T-helper 17 cell (primary cell): ENCODE measurements around the gene MDP1. TPM values are rescaled to one million over a fixed set of nuclear protein-coding genes. Genes with fewer than 3 reads are reported as not detected.

Experiments
- ATAC-seq: fragments of 150-1000 bp; cut with Tn5 transposase; 2 replicates; pipeline ENCODE4 v1.10.0; 2021; ENCODE audit warnings: mild to moderate bottlenecking, moderate library complexity
- DNase-seq, 3 donors: peaks; one replicate each; pipeline versions ENCODE4 v3.0.0 to v3.0.0-alpha.2; 2020 to 2021
- H3K9me3 ChIP-seq: one replicate; pipeline ENCODE4 v1.7.0; 2013; ENCODE audit warnings: low read length, mild to moderate bottlenecking; ENCODE audit not compliant: control insufficient read depth, poor library complexity, severe bottlenecking
- H3K27ac Mint-ChIP-seq: one replicate; pipeline ENCODE4 v1.8.0; 2022; ENCODE audit warnings: mild to moderate bottlenecking, moderate library complexity, mixed read lengths
- H3K27me3 Mint-ChIP-seq: one replicate; pipeline ENCODE4 v1.8.0; 2022; ENCODE audit warnings: mixed read lengths
- H3K36me3 Mint-ChIP-seq: one replicate; pipeline ENCODE4 v1.8.0; 2022; ENCODE audit warnings: low read depth, mixed read lengths
- H3K4me1 Mint-ChIP-seq: one replicate; pipeline ENCODE4 v1.8.0; 2022; ENCODE audit warnings: mild to moderate bottlenecking, mixed read lengths
- H3K4me3 Mint-ChIP-seq: one replicate; pipeline ENCODE4 v1.8.0; 2022; ENCODE audit warnings: mild to moderate bottlenecking, moderate library complexity, mixed read lengths
- total RNA-seq, 4 donors: library from RNA in 2 of 4; stranded (reverse) in 2 of 4; gene quantifications; one replicate each; pipeline ENCODE4 v1.2.3 and lab custom pipeline; 2022 to 2026

Gene MDP1
- total RNA-seq, 2 donors from 2014 or later: 4.0 to 5.9 TPM

DNA sequence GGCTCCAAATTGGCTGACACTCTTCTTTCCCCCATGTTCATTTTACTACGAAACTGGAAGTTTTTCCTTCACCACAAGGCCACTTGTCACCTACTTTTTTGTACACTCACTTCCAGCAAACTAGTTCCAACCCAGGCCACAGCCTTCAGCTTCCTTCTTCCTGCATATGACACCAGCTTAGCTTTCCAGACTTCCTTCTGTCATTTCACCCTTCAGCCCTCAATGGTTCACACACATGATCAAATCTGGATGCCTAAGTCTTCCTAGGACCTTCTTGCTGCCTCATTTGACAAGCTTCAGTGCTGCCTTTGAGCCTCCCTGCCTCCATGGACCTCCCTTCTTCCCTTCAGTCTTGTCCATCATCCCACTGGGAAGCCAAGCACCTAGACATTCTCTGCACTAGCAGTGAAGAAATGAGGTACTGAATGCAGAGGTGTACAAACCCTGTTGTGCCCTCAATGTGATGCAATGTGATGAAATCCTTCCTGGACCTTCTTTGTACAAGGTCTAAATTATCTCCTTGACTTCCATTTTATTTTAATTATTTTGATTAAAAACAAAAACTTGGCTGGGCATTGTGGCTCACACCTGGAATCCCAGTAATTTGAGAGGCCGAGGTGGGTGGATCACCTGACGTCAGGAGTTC is 48.3 kb downstream of the MDP1 start:
- H3K4me1 Mint-ChIP-seq: peaks cover 38% of the 10 kb centered on the region
- H3K4me3 Mint-ChIP-seq: no peak overlapping the region
- no peaks in the 10 kb centered on the region for H3K27me3 Mint-ChIP-seq
- H3K27ac Mint-ChIP-seq: no peak overlapping the region
- peaks cover 16% of the 10 kb centered on the region for H3K36me3 Mint-ChIP-seq
- no peak for ATAC-seq
- DNase-seq: no peak
- H3K9me3 ChIP-seq: no peaks in the 10 kb centered on the region

DNA sequence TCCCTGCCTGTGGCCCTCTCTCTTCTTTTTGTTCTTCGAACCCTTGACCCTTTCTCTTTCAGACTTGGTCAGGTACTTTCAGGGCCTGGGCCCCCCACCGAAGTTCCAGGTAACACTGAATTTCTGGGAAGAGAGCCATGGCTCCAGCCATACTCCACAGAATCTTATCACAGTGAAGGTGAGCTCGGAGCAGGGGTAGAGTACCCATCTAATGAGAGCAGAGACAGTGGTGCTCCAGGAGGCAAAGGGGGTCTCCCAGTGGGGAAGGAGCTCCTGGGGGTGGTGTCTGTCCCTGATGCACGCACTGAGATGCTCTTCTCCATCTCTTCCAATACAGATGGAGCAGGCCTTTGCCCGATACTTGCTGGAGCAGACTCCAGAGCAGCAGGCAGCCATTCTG is 50.1 kb downstream of the MDP1 start:
- ATAC-seq (no peak), DNase-seq (no peak)
- H3K27ac Mint-ChIP-seq: no peak overlapping the region

DNA sequence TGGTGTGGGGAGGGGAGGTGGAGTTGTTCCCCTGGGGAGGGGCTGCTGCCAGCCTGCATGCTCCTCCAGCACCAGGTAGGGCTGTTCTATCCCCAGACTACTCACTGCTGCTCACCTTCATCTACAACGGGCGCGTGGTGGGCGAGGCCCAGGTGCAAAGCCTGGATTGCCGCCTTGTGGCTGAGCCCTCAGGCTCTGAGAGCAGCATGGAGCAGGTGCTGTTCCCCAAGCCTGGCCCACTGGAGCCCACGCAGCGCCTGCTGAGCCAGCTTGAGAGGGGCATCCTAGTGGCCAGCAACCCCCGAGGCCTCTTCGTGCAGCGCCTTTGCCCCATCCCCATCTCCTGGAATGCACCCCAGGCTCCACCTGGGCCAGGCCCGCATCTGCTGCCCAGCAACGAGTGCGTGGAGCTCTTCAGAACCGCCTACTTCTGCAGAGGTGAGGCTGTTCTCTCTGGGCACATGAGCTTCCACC is 51.3 kb downstream of the MDP1 start:
- ATAC-seq (no peak), DNase-seq (no peak)
- H3K9me3 ChIP-seq: no peaks in the 10 kb centered on the region
- H3K4me1 Mint-ChIP-seq: peaks cover 43% of the 10 kb centered on the region
- no peaks in the 10 kb centered on the region for H3K27me3 Mint-ChIP-seq
- H3K4me3 Mint-ChIP-seq: peak overlapping the region; percentile 72
- H3K27ac Mint-ChIP-seq: peak overlapping the region; percentile 98
- H3K36me3 Mint-ChIP-seq: peaks cover 18% of the 10 kb centered on the region

More for the DNA sequence above, 50.1 kb downstream of the MDP1 start:
- no peak overlapping the region for H3K4me3 Mint-ChIP-seq
- no peaks in the 10 kb centered on the region for H3K9me3 ChIP-seq
- H3K4me1 Mint-ChIP-seq: peaks cover 40% of the 10 kb centered on the region
- H3K27me3 Mint-ChIP-seq: no peaks in the 10 kb centered on the region
- H3K36me3 Mint-ChIP-seq: peaks cover 18% of the 10 kb centered on the region

Other genes starting within 250 kb of the MDP1 start
- gene DHRS4L2, start 227.1 kb downstream of the MDP1 start, total RNA-seq: 1 to 10 TPM; 9.9 to 10.0 TPM
- under 1 TPM in 1 of 2 donors, not detected in 1; 0.31 TPM for gene CARMIL3, start 164.1 kb downstream of the MDP1 start, total RNA-seq
- not detected for gene CPNE6, start 144.5 kb downstream of the MDP1 start, total RNA-seq
- gene PCK2, start 121.8 kb downstream of the MDP1 start, total RNA-seq: 10 to 100 TPM; 14.2 to 15.5 TPM
- 10 to 100 TPM; 75.5 to 86.1 TPM for gene DCAF11, start 101.3 kb downstream of the MDP1 start, total RNA-seq
- 1 to 10 TPM; 2.2 to 3.2 TPM for gene NRL, start 101.1 kb downstream of the MDP1 start, total RNA-seq
- 1 to 10 TPM; 1.4 to 1.9 TPM for gene FITM1, start 85.4 kb downstream of the MDP1 start, total RNA-seq
- 100 to 1,000 TPM; 235 to 257 TPM for gene PSME1, start 79.9 kb downstream of the MDP1 start, total RNA-seq
- 1 to 10 TPM; 8.3 to 9.7 TPM for gene EMC9, start 74.5 kb downstream of the MDP1 start, total RNA-seq
- 100 to 1,000 TPM; 134 to 141 TPM for gene PSME2, start 69.5 kb downstream of the MDP1 start, total RNA-seq
- 10 to 100 TPM; 85.8 to 98.3 TPM for gene RNF31, start 68.6 kb downstream of the MDP1 start, total RNA-seq
- gene IRF9, start 54.8 kb downstream of the MDP1 start, total RNA-seq: 100 to 1,000 TPM; 172 to 230 TPM
- 10 to 100 TPM; 66.3 to 94.8 TPM for gene REC8, start 44.0 kb downstream of the MDP1 start, total RNA-seq
- 10 to 100 TPM; 46.6 to 47.3 TPM for gene IPO4, start 27.2 kb downstream of the MDP1 start, total RNA-seq
- gene TM9SF1, start 20.6 kb downstream of the MDP1 start, total RNA-seq: 10 to 100 TPM; 22.3 to 22.6 TPM
- under 1 TPM; 0.27 to 0.55 TPM for gene TSSK4, start 10.4 kb downstream of the MDP1 start, total RNA-seq
- gene CHMP4A, start 2.6 kb downstream of the MDP1 start, total RNA-seq: 10 to 100 TPM; 69.9 to 77.2 TPM
- 10 to 100 TPM; 90.0 to 99.5 TPM for gene NEDD8, start 16.3 kb upstream of the MDP1 start, total RNA-seq
- gene GMPR2, start 16.9 kb upstream of the MDP1 start, total RNA-seq: 10 to 100 TPM; 37.0 to 44.0 TPM
- gene TINF2, start 26.6 kb upstream of the MDP1 start, total RNA-seq: 100 to 1,000 TPM; 106 to 107 TPM
- gene TGM1, start 47.1 kb upstream of the MDP1 start, total RNA-seq: 1 to 10 TPM; 3.4 to 4.3 TPM
- gene RABGGTA, start 55.5 kb upstream of the MDP1 start, total RNA-seq: 10 to 100 TPM; 54.4 to 72.1 TPM
- 10 to 100 TPM; 24.0 to 27.0 TPM for gene DHRS1, start 83.7 kb upstream of the MDP1 start, total RNA-seq
- gene NOP9, start 83.8 kb upstream of the MDP1 start, total RNA-seq: 10 to 100 TPM; 25.7 to 27.7 TPM
- 10 to 100 TPM; 14.5 to 16.8 TPM for gene CIDEB, start 91.9 kb upstream of the MDP1 start, total RNA-seq
- 10 to 100 TPM; 17.3 to 23.3 TPM for gene LTB4R2, start 94.1 kb upstream of the MDP1 start, total RNA-seq
- gene LTB4R, start 95.4 kb upstream of the MDP1 start, total RNA-seq: 10 to 100 TPM; 21.5 to 23.1 TPM
- gene ADCY4, start 119.0 kb upstream of the MDP1 start, total RNA-seq: 1 to 10 TPM; 5.4 to 7.9 TPM
- 10 to 100 TPM; 22.7 to 26.1 TPM for gene RIPK3, start 123.9 kb upstream of the MDP1 start, total RNA-seq
- not detected for gene NFATC4, start 152.1 kb upstream of the MDP1 start, total RNA-seq
- under 1 TPM in 1 of 2 donors, not detected in 1; 0.22 TPM for gene NYNRIN, start 182.9 kb upstream of the MDP1 start, total RNA-seq
- gene CBLN3, start 213.6 kb upstream of the MDP1 start, total RNA-seq: 1 to 10 TPM; 4.2 to 6.0 TPM
- 100 to 1,000 TPM; 118 to 128 TPM for gene KHNYN, start 213.9 kb upstream of the MDP1 start, total RNA-seq
- 10 to 100 TPM; 64.3 to 82.6 TPM for gene SDR39U1, start 226.7 kb upstream of the MDP1 start, total RNA-seq